ENCODE data around the gene GALNT2. TPM values are rescaled to one million over a fixed set of nuclear protein-coding genes. Genes with fewer than 3 reads are reported as not detected.

The GALNT2 gene
- total and polyA plus RNA-seq, 9 of the 15 experiments (the other 6 are each of a cell fraction or from before 2014, with no cell fraction given), result 1.6 to 106 (median 51.9) TPM

DNA sequence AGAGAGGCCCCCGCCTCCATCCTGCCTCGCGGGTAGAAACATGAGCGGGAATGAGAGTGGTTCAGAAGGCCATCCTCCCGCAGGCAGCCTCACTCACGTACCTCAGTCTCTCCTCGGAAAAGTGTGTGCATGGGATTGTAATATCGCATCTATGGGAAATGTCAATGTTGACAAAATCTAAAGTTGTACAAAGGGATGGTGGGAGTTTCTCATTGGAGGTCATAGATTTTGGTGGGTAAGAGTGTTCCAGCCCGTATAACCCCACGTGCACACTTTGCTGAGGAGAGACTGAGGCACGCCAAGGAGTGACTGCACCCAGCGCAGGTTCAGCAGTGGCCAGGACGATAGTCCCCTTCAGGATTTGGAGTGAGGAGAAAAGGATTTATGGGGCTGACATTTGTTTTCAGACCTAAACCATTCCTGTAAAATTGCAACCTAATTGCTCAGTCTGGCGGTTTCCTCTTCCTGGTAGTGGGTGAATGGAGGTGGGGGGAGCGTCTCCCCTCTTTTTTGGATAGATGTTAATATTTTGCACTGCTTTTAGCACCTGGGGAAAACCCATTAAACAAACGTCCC, 59.6 kb downstream of the GALNT2 start (continued):
- no peak for TF ChIP-seq SNIP1 (IDR thresholded peaks at IDR 0.05; ENCODE audit: low read depth)
- TF ChIP-seq ZNF311 (CRISPR knock-in tag; IDR thresholded peaks at IDR 0.05), result peak; percentile 63; the same call in 1 of the 2 replicates
- no peak for TF ChIP-seq HDAC3 (IDR thresholded peaks at IDR 0.05; ENCODE audit: borderline replicate concordance, partially characterized antibody)
- no peak for TF ChIP-seq TCF7L2 (IDR thresholded peaks at IDR 0.05; ENCODE audit: low read depth, low read length)
- TF ChIP-seq, protein P1, sequence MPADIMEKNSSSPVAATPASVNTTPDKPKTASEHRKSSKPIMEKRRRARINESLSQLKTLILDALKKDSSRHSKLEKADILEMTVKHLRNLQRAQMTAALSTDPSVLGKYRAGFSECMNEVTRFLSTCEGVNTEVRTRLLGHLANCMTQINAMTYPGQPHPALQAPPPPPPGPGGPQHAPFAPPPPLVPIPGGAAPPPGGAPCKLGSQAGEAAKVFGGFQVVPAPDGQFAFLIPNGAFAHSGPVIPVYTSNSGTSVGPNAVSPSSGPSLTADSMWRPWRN (IDR thresholded peaks at IDR 0.05; ENCODE audit: low read depth), result no peak
- TF ChIP-seq, protein P2, sequence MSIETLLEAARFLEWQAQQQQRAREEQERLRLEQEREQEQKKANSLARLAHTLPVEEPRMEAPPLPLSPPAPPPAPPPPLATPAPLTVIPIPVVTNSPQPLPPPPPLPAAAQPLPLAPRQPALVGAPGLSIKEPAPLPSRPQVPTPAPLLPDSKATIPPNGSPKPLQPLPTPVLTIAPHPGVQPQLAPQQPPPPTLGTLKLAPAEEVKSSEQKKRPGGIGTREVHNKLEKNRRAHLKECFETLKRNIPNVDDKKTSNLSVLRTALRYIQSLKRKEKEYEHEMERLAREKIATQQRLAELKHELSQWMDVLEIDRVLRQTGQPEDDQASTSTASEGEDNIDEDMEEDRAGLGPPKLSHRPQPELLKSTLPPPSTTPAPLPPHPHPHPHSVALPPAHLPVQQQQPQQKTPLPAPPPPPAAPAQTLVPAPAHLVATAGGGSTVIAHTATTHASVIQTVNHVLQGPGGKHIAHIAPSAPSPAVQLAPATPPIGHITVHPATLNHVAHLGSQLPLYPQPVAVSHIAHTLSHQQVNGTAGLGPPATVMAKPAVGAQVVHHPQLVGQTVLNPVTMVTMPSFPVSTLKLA (conservative IDR thresholded peaks at IDR 0.05), result no peak
- TF ChIP-seq, protein P3, sequence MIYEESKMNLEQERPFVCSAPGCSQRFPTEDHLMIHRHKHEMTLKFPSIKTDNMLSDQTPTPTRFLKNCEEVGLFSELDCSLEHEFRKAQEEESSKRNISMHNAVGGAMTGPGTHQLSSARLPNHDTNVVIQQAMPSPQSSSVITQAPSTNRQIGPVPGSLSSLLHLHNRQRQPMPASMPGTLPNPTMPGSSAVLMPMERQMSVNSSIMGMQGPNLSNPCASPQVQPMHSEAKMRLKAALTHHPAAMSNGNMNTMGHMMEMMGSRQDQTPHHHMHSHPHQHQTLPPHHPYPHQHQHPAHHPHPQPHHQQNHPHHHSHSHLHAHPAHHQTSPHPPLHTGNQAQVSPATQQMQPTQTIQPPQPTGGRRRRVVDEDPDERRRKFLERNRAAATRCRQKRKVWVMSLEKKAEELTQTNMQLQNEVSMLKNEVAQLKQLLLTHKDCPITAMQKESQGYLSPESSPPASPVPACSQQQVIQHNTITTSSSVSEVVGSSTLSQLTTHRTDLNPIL (CRISPR knock-in tag; IDR thresholded peaks at IDR 0.05), result peak; percentile 11; the same call in 1 of the 2 replicates
- no peak for TF ChIP-seq BRF1 (IDR thresholded peaks at IDR 0.05; ENCODE audit: borderline replicate concordance, extremely low read depth, insufficient read length)
- no peak for TF ChIP-seq CBX2 (IDR thresholded peaks at IDR 0.05; ENCODE audit: insufficient read depth, low read length, poor library complexity, severe bottlenecking)
- TF ChIP-seq NR2C2 (CRISPR knock-in tag; IDR thresholded peaks at IDR 0.05), result no peak
- TF ChIP-seq NR2C2 (tag; IDR thresholded peaks at IDR 0.05), result no peak; the same call in 1 of the 2 replicates
- TF ChIP-seq ZNF408 (CRISPR knock-in tag; IDR thresholded peaks at IDR 0.05; ENCODE audit: low read depth), result no peak
- TF ChIP-seq DPF2 (IDR thresholded peaks at IDR 0.05), result no peak
- TF ChIP-seq ZEB2 (IDR thresholded peaks at IDR 0.05), result no peak
- TF ChIP-seq, protein P4, sequence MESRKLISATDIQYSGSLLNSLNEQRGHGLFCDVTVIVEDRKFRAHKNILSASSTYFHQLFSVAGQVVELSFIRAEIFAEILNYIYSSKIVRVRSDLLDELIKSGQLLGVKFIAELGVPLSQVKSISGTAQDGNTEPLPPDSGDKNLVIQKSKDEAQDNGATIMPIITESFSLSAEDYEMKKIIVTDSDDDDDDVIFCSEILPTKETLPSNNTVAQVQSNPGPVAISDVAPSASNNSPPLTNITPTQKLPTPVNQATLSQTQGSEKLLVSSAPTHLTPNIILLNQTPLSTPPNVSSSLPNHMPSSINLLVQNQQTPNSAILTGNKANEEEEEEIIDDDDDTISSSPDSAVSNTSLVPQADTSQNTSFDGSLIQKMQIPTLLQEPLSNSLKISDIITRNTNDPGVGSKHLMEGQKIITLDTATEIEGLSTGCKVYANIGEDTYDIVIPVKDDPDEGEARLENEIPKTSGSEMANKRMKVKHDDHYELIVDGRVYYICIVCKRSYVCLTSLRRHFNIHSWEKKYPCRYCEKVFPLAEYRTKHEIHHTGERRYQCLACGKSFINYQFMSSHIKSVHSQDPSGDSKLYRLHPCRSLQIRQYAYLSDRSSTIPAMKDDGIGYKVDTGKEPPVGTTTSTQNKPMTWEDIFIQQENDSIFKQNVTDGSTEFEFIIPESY (CRISPR knock-in tag; IDR thresholded peaks at IDR 0.05), result no peak; the same call in 1 of the 2 replicates
- no peak for TF ChIP-seq CHD4 (IDR thresholded peaks at IDR 0.05; ENCODE audit: insufficient read depth, insufficient replicate concordance, low read depth, low read length, poor library complexity, severe bottlenecking)
- no peak for TF ChIP-seq RFX7 (CRISPR knock-in tag; IDR thresholded peaks at IDR 0.05)
- TF ChIP-seq XRCC5 (IDR thresholded peaks at IDR 0.05; ENCODE audit: low read depth, low read length), result 0 out of 2 replicates have a peak, but pooled peaks have one; percentile 23
- TF ChIP-seq, protein P5, sequence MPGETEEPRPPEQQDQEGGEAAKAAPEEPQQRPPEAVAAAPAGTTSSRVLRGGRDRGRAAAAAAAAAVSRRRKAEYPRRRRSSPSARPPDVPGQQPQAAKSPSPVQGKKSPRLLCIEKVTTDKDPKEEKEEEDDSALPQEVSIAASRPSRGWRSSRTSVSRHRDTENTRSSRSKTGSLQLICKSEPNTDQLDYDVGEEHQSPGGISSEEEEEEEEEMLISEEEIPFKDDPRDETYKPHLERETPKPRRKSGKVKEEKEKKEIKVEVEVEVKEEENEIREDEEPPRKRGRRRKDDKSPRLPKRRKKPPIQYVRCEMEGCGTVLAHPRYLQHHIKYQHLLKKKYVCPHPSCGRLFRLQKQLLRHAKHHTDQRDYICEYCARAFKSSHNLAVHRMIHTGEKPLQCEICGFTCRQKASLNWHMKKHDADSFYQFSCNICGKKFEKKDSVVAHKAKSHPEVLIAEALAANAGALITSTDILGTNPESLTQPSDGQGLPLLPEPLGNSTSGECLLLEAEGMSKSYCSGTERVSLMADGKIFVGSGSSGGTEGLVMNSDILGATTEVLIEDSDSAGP (CRISPR knock-in tag; IDR thresholded peaks at IDR 0.05), result no peak

Data from K562 (cell line).